Natural killer cell (primary cell): Measurements from ENCODE around the gene FGGY. TPM values are rescaled to one million over a fixed set of nuclear protein-coding genes. Genes with fewer than 3 reads are reported as not detected.

Experiments
- ATAC-seq, 3 donors: fragments of 150-1000 bp in 2 of 3; fragments of 200-7000 bp in 1 of 3; cut with Tn5 transposase; 1 replicate in 1 of 3; 2 replicates in 2 of 3; pipeline ENCODE4 v1.10.0; 2021; ENCODE audit warnings: mild to moderate bottlenecking in 2 of 3, moderate library complexity in 2 of 3
- DNase-seq, 2 donors: peaks; one replicate each; pipeline versions ENCODE4 v3.0.0 to v3.0.0-alpha.2; 2013 to 2021; ENCODE audit warnings: mixed read lengths in 1 of 2
- H3K27ac ChIP-seq: one replicate; pipeline ENCODE4 v1.5.1; 2013; ENCODE audit warnings: mild to moderate bottlenecking, low read length
- H3K27me3 ChIP-seq: one replicate; pipeline ENCODE4 v1.6.1; 2013; ENCODE audit warnings: low read length; ENCODE audit not compliant: control insufficient read depth, insufficient read depth
- H3K36me3 ChIP-seq: one replicate; pipeline ENCODE4 v1.6.1; 2013; ENCODE audit warnings: low read length; ENCODE audit not compliant: control insufficient read depth, insufficient read depth
- H3K4me1 ChIP-seq: one replicate; pipeline ENCODE4 v1.6.1; 2013; ENCODE audit warnings: low read length; ENCODE audit not compliant: control insufficient read depth, insufficient read depth
- H3K4me3 ChIP-seq: one replicate; pipeline ENCODE4 v1.5.1; 2013; ENCODE audit warnings: low read length
- H3K9me3 ChIP-seq: one replicate; pipeline ENCODE4 v1.6.1; 2013; ENCODE audit warnings: low read length; ENCODE audit not compliant: control insufficient read depth, insufficient read depth
- H3K27ac Mint-ChIP-seq, 2 donors: one replicate each; pipeline ENCODE4 v1.8.0; 2022; ENCODE audit warnings: mild to moderate bottlenecking in 2 of 2, mixed read lengths in 2 of 2, moderate library complexity in 1 of 2
- H3K27me3 Mint-ChIP-seq, 2 donors: one replicate each; pipeline ENCODE4 v1.8.0; 2022; ENCODE audit warnings: low read depth in 2 of 2, mixed read lengths in 2 of 2
- H3K36me3 Mint-ChIP-seq: one replicate; pipeline ENCODE4 v1.8.0; 2022; ENCODE audit warnings: mixed read lengths
- H3K4me1 Mint-ChIP-seq, 2 donors: one replicate each; pipeline ENCODE4 v1.8.0; 2022; ENCODE audit warnings: mixed read lengths in 2 of 2
- H3K4me3 Mint-ChIP-seq: one replicate; pipeline ENCODE4 v1.8.0; 2022; ENCODE audit warnings: mild to moderate bottlenecking, moderate library complexity, mixed read lengths
- H3K9me3 Mint-ChIP-seq, 2 donors: one replicate each; pipeline ENCODE4 v1.8.0; 2022; ENCODE audit warnings: mixed read lengths in 2 of 2
- CTCF ChIP-seq: fragments of 200-600 bp; IDR thresholded peaks from one replicate; pipeline ENCODE4 v1.8.0; 2022; ENCODE audit warnings: antibody characterized with exemption
- WGBS: methylation state at CpG from one replicate; pipeline ENCODE4 v1.1.7; 2013; ENCODE audit warnings: missing lambda C conversion rate; ENCODE audit not compliant: insufficient coverage; 5-methylcytosine and 5-hydroxymethylcytosine counted together
- intact Hi-C: fragments of 100-400 bp; cut with micrococcal nuclease; formaldehyde crosslinking; loops from one replicate; pipeline ENCODE4 v1.14.2; 2022
- total RNA-seq, 4 donors: library from RNA; stranded (reverse); fragments of 120-200 nt in 1 of 4; gene quantifications; one replicate each; pipeline versions ENCODE4 v1.2.3 to v1.2.4, GENCODE V29; 2013 to 2022

Gene FGGY
- total RNA-seq, 3 donors from 2014 or later (not counting 1 experiment from before 2014, with no cell fraction given), result 21.8 to 31.5 (median 21.8) TPM

- H3K27ac ChIP-seq, result no peak overlapping the region
- no peaks in the 10 kb centered on the region for H3K4me1 Mint-ChIP-seq
- H3K27me3 ChIP-seq, result no peaks in the 10 kb centered on the region
- no peaks in the 10 kb centered on the region for H3K4me1 ChIP-seq
- H3K36me3 ChIP-seq, result peaks cover 6% of the 10 kb centered on the region
- peaks cover 0 to 3% of the 10 kb centered on the region in 2 donors for H3K27me3 Mint-ChIP-seq
- H3K36me3 Mint-ChIP-seq, result no peaks in the 10 kb centered on the region
- H3K4me3 Mint-ChIP-seq, result no peak overlapping the region
- H3K9me3 ChIP-seq, result no peaks in the 10 kb centered on the region
- 67% methylated on average over 1 of the region's 1 CpG for WGBS
- ATAC-seq (no peak), DNase-seq (no peak)
- H3K4me3 ChIP-seq, result no peak overlapping the region
- H3K9me3 Mint-ChIP-seq, result no peaks in the 10 kb centered on the region
- no peak for TF ChIP-seq CTCF
- intact Hi-C loops, result no loop called here
- H3K27ac Mint-ChIP-seq, result no peak overlapping the region
Observed at GRCh38 chr1:59512702-59513101, 215.8 kb downstream of the FGGY start.

- H3K27ac Mint-ChIP-seq, result no peak overlapping the region
- intact Hi-C loops, result no loop called here
- no peak overlapping the region for H3K27ac ChIP-seq
- H3K4me1 ChIP-seq, result no peaks in the 10 kb centered on the region
- no peaks in the 10 kb centered on the region for H3K9me3 Mint-ChIP-seq
- no peaks in the 10 kb centered on the region for H3K9me3 ChIP-seq
- no peaks in the 10 kb centered on the region for H3K4me1 Mint-ChIP-seq
- peaks cover 6% of the 10 kb centered on the region for H3K36me3 ChIP-seq
- TF ChIP-seq CTCF, result no peak
- no peak overlapping the region for H3K4me3 ChIP-seq
- H3K36me3 Mint-ChIP-seq, result no peaks in the 10 kb centered on the region
- H3K4me3 Mint-ChIP-seq, result no peak overlapping the region
- H3K27me3 ChIP-seq, result no peaks in the 10 kb centered on the region
- no peak for DNase-seq
- 93% methylated on average over 10 of the region's 11 CpGs for WGBS
- peaks cover 0 to 3% of the 10 kb centered on the region in 2 donors for H3K27me3 Mint-ChIP-seq
- ATAC-seq, result no peak
Observed at GRCh38 chr1:59514061-59514909, 217.4 kb downstream of the FGGY start.

- H3K4me3 Mint-ChIP-seq, result no peak overlapping the region
- H3K4me1 Mint-ChIP-seq, result no peaks in the 10 kb centered on the region
- H3K27me3 ChIP-seq, result no peaks in the 10 kb centered on the region
- intact Hi-C loops, result no loop called here
- no peak overlapping the region for H3K27ac ChIP-seq
- no peak for TF ChIP-seq CTCF
- H3K36me3 ChIP-seq, result peaks cover 6% of the 10 kb centered on the region
- no peaks in the 10 kb centered on the region for H3K36me3 Mint-ChIP-seq
- H3K9me3 Mint-ChIP-seq, result no peaks in the 10 kb centered on the region
- no peak for DNase-seq
- no peak for ATAC-seq
- no peak overlapping the region for H3K4me3 ChIP-seq
- H3K27ac Mint-ChIP-seq, result no peak overlapping the region
- H3K4me1 ChIP-seq, result no peaks in the 10 kb centered on the region
- H3K9me3 ChIP-seq, result no peaks in the 10 kb centered on the region
- no peaks in the 10 kb centered on the region for H3K27me3 Mint-ChIP-seq
Observed at GRCh38 chr1:59516881-59517280, 220.0 kb downstream of the FGGY start.

GRCh38 chr1:59520194-59520593, 223.3 kb downstream of the FGGY start:
- intact Hi-C loops, result no loop called here
- no peak overlapping the region for H3K27ac Mint-ChIP-seq
- Histone ChIP-seq H3K4me1 (no peaks in the 10 kb centered on the region), H3K4me3 (no peak overlapping the region), H3K36me3 (no peaks in the 10 kb centered on the region), H3K9me3 (no peaks in the 10 kb centered on the region), H3K27ac (no peak overlapping the region), H3K27me3 (no peaks in the 10 kb centered on the region)
- 94% methylated on average over 2 of the region's 3 CpGs for WGBS
- no peaks in the 10 kb centered on the region for H3K36me3 Mint-ChIP-seq
- no peak for ATAC-seq
- no peaks in the 10 kb centered on the region for H3K9me3 Mint-ChIP-seq
- H3K4me3 Mint-ChIP-seq, result no peak overlapping the region
- TF ChIP-seq CTCF, result no peak
- DNase-seq, result no peak
- H3K4me1 Mint-ChIP-seq, result no peaks in the 10 kb centered on the region
- no peaks in the 10 kb centered on the region for H3K27me3 Mint-ChIP-seq
